Osteocyte (in vitro differentiated cells): ENCODE data around the gene SGTA. TPM values are rescaled to one million over a fixed set of nuclear protein-coding genes. Genes with fewer than 3 reads are reported as not detected.

ENCODE experiments used
- DNase-seq: peaks from one replicate; pipeline ENCODE4 v3.0.0; 2021; ENCODE audit warnings: mixed read lengths; ENCODE audit not compliant: unreplicated experiment; ENCODE audit errors: extremely low spot score
- H3K27ac Mint-ChIP-seq: one replicate; pipeline ENCODE4 v1.8.0; 2021; ENCODE audit warnings: mild to moderate bottlenecking, mixed read lengths; ENCODE audit not compliant: unreplicated experiment
- H3K27me3 Mint-ChIP-seq: one replicate; pipeline ENCODE4 v1.8.0; 2021; ENCODE audit warnings: mixed read lengths; ENCODE audit not compliant: unreplicated experiment
- H3K36me3 Mint-ChIP-seq: one replicate; pipeline ENCODE4 v1.8.0; 2021; ENCODE audit warnings: mixed read lengths; ENCODE audit not compliant: unreplicated experiment
- H3K4me1 Mint-ChIP-seq: one replicate; pipeline ENCODE4 v1.8.0; 2021; ENCODE audit warnings: mixed read lengths; ENCODE audit not compliant: unreplicated experiment
- H3K4me3 Mint-ChIP-seq: one replicate; pipeline ENCODE4 v1.8.0; 2021; ENCODE audit warnings: mild to moderate bottlenecking, moderate library complexity, mixed read lengths; ENCODE audit not compliant: unreplicated experiment
- H3K9me3 Mint-ChIP-seq: one replicate; pipeline ENCODE4 v1.8.0; 2021; ENCODE audit warnings: mixed read lengths; ENCODE audit not compliant: unreplicated experiment
- CTCF ChIP-seq: fragments of 200-600 bp; sonication (generic); IDR thresholded peaks from 2 replicates; pipeline ENCODE4 v1.5.0; 2021; ENCODE audit warnings: antibody characterized with exemption, mild to moderate bottlenecking, moderate library complexity
- total RNA-seq: library from RNA; stranded (reverse); gene quantifications from 2 replicates; pipeline ENCODE4 v1.2.1, GENCODE V29; 2021

Gene SGTA
- total RNA-seq, 1 donor from 2014 or later: 53.2 TPM

- H3K9me3 Mint-ChIP-seq: no peaks in the 10 kb centered on the region
- no peak overlapping the region for H3K27ac Mint-ChIP-seq
- no peak overlapping the region for H3K4me3 Mint-ChIP-seq
- no peak for DNase-seq
- no peaks in the 10 kb centered on the region for H3K27me3 Mint-ChIP-seq
- no peak for TF ChIP-seq CTCF
- no peaks in the 10 kb centered on the region for H3K4me1 Mint-ChIP-seq
- peaks cover 25% of the 10 kb centered on the region for H3K36me3 Mint-ChIP-seq
These were observed 23.7 kb downstream of the SGTA start for GRCh38 chr19:2759362-2759761.

- no peaks in the 10 kb centered on the region for H3K9me3 Mint-ChIP-seq
- no peak overlapping the region for H3K4me3 Mint-ChIP-seq
- no peaks in the 10 kb centered on the region for H3K4me1 Mint-ChIP-seq
- TF ChIP-seq CTCF: no peak
- no peak overlapping the region for H3K27ac Mint-ChIP-seq
- no peaks in the 10 kb centered on the region for H3K27me3 Mint-ChIP-seq
- H3K36me3 Mint-ChIP-seq: peaks cover 25% of the 10 kb centered on the region
- DNase-seq: no peak
These were observed 24.3 kb downstream of the SGTA start for GRCh38 chr19:2758601-2759313.

- TF ChIP-seq CTCF: no peak
- DNase-seq: no peak
- Mint-ChIP-seq H3K27me3 (no peaks in the 10 kb centered on the region), H3K36me3 (peaks cover 25% of the 10 kb centered on the region), H3K4me3 (no peak overlapping the region), H3K27ac (no peak overlapping the region), H3K4me1 (no peaks in the 10 kb centered on the region), H3K9me3 (no peaks in the 10 kb centered on the region)
These were observed 25.9 kb downstream of the SGTA start for GRCh38 chr19:2756921-2757881.

GRCh38 chr19:2756477-2756876 lies 26.6 kb downstream of the SGTA start:
- no peak for DNase-seq
- no peak overlapping the region for H3K4me3 Mint-ChIP-seq
- no peak for TF ChIP-seq CTCF
- no peak overlapping the region for H3K27ac Mint-ChIP-seq
- peaks cover 22% of the 10 kb centered on the region for H3K36me3 Mint-ChIP-seq
- no peaks in the 10 kb centered on the region for H3K4me1 Mint-ChIP-seq
- H3K27me3 Mint-ChIP-seq: no peaks in the 10 kb centered on the region
- no peaks in the 10 kb centered on the region for H3K9me3 Mint-ChIP-seq

GRCh38 chr19:2755811-2756210 lies 27.3 kb downstream of the SGTA start:
- H3K4me3 Mint-ChIP-seq: no peak overlapping the region
- TF ChIP-seq CTCF: no peak
- no peak overlapping the region for H3K27ac Mint-ChIP-seq
- no peaks in the 10 kb centered on the region for H3K27me3 Mint-ChIP-seq
- H3K36me3 Mint-ChIP-seq: peaks cover 20% of the 10 kb centered on the region
- DNase-seq: no peak
- no peaks in the 10 kb centered on the region for H3K9me3 Mint-ChIP-seq
- H3K4me1 Mint-ChIP-seq: no peaks in the 10 kb centered on the region
